ENCODE data around the gene C1GALT1.

The C1GALT1 gene

GRCh38 chr7:7246223-7246622, 63.9 kb downstream of the C1GALT1 start:
- Histone ChIP-seq H3K27me3 (ENCODE audit: insufficient read depth, poor library complexity, severe bottlenecking) (no peaks in the 10 kb centered on the region), H3K27ac (replicated peaks) (no peak overlapping the region), H3K4me3 (replicated peaks; ENCODE audit: insufficient read depth, low read length) (no peak overlapping the region)
- no peak for DNase-seq (ENCODE audit: low read depth in 1 of 2, low spot score in 1 of 2)
- no peak for TF ChIP-seq REST (IDR thresholded peaks at IDR 0.05; ENCODE audit: insufficient replicate concordance, low read depth)
- no peak for TF ChIP-seq GABPA (IDR thresholded peaks at IDR 0.05; ENCODE audit: low read depth)
- TF ChIP-seq CTCF (IDR thresholded peaks at IDR 0.05; ENCODE audit: insufficient read depth, low read length): no peak
- TF ChIP-seq POLR2AphosphoS5 (IDR thresholded peaks at IDR 0.05; ENCODE audit: low read depth): no peak
- TF ChIP-seq SPI1 (IDR thresholded peaks at IDR 0.05; ENCODE audit: borderline replicate concordance, low read depth): no peak

DNA sequence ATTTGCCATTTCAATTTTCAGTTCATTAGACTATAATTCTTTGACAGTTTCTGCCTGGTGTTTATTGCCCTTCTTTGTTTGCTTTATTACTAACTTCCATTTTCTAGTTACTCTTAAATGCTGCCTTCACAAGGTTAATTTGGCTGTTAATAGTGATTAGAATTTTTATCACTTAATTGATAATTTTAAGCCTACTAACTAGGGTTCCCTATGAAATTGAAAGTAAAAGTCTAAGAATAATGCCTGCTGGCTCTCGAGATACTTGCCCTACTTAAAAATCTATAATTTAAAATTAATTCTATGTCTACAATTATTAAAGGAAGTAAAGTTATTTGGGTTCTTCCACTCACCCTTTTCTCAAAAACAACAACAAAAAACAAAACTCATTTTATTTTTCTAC, 65.3 kb downstream of the C1GALT1 start:
- Histone ChIP-seq H3K4me3 (replicated peaks; ENCODE audit: insufficient read depth, low read length) (no peak overlapping the region), H3K27ac (replicated peaks) (no peak overlapping the region)

GRCh38 chr7:7249814-7250213, 67.5 kb downstream of the C1GALT1 start:
- Histone ChIP-seq H3K4me3 (replicated peaks; ENCODE audit: insufficient read depth, low read length) (no peak overlapping the region), H3K27ac (replicated peaks) (no peak overlapping the region), H3K27me3 (ENCODE audit: insufficient read depth, poor library complexity, severe bottlenecking) (no peaks in the 10 kb centered on the region)
- no peak for DNase-seq (ENCODE audit: low read depth in 1 of 2, low spot score in 1 of 2)
- TF ChIP-seq REST (IDR thresholded peaks at IDR 0.05; ENCODE audit: insufficient replicate concordance, low read depth): no peak
- no peak for TF ChIP-seq POLR2AphosphoS5 (IDR thresholded peaks at IDR 0.05; ENCODE audit: low read depth)
- TF ChIP-seq CTCF (IDR thresholded peaks at IDR 0.05; ENCODE audit: insufficient read depth, low read length): no peak
- no peak for TF ChIP-seq GABPA (IDR thresholded peaks at IDR 0.05; ENCODE audit: low read depth)
- TF ChIP-seq SPI1 (IDR thresholded peaks at IDR 0.05; ENCODE audit: borderline replicate concordance, low read depth): no peak

More for the DNA sequence above, 65.3 kb downstream of the C1GALT1 start:
- no peaks in the 10 kb centered on the region for H3K27me3 ChIP-seq (ENCODE audit: insufficient read depth, poor library complexity, severe bottlenecking)
- DNase-seq (ENCODE audit: low read depth in 1 of 2, low spot score in 1 of 2): no peak
- no peak for TF ChIP-seq CTCF (IDR thresholded peaks at IDR 0.05; ENCODE audit: insufficient read depth, low read length)
- TF ChIP-seq SPI1 (IDR thresholded peaks at IDR 0.05; ENCODE audit: borderline replicate concordance, low read depth): no peak
- no peak for TF ChIP-seq REST (IDR thresholded peaks at IDR 0.05; ENCODE audit: insufficient replicate concordance, low read depth)
- no peak for TF ChIP-seq GABPA (IDR thresholded peaks at IDR 0.05; ENCODE audit: low read depth)
- TF ChIP-seq POLR2AphosphoS5 (IDR thresholded peaks at IDR 0.05; ENCODE audit: low read depth): no peak
